GM23338 (cell line): ENCODE data around the gene RADIL. TPM values are rescaled to one million over a fixed set of nuclear protein-coding genes. Genes with fewer than 3 reads are reported as not detected.

ENCODE experiments used
- ATAC-seq: fragments of 200-7000 bp; cut with Tn5 transposase; 3 replicates; pipeline ENCODE4 v1.9.1; 2020
- DNase-seq: peaks from one replicate; pipeline ENCODE4 v3.0.0-alpha.2; 2015; ENCODE audit warnings: low spot score
- H2AFZ ChIP-seq: fragments of 200-600 bp; sonication (generic); 2 replicates; pipeline ENCODE4 v1.8.0; 2016; ENCODE audit warnings: antibody characterized with exemption, mild to moderate bottlenecking, moderate library complexity
- H3F3A ChIP-seq: fragments of 200-600 bp; sonication (generic); replicated peaks from 2 replicates; pipeline ENCODE4 v1.8.0; 2017; ENCODE audit warnings: antibody characterized with exemption, mixed run types, low read depth
- H3K27ac ChIP-seq: fragments of 200-600 bp; sonication (generic); 2 replicates; pipeline ENCODE4 v1.6.1; 2016; ENCODE audit warnings: low read depth
- H3K27me3 ChIP-seq: fragments of 200-600 bp; sonication (generic); 2 replicates; pipeline ENCODE4 v1.8.0; 2016; ENCODE audit warnings: mild to moderate bottlenecking, mixed run types, moderate library complexity; ENCODE audit not compliant: insufficient read depth
- H3K36me3 ChIP-seq: fragments of 200-600 bp; sonication (generic); 2 replicates; pipeline ENCODE4 v1.8.0; 2016; ENCODE audit warnings: mild to moderate bottlenecking; ENCODE audit not compliant: insufficient read depth
- H3K4me1 ChIP-seq: fragments of 200-600 bp; sonication (generic); 2 replicates; pipeline ENCODE4 v1.8.0; 2016; ENCODE audit warnings: mild to moderate bottlenecking, moderate library complexity; ENCODE audit not compliant: insufficient read depth
- H3K4me2 ChIP-seq: fragments of 200-600 bp; sonication (generic); 2 replicates; pipeline ENCODE4 v1.7.1; 2017; ENCODE audit warnings: mixed run types
- H3K4me3 ChIP-seq: fragments of 200-600 bp; sonication (generic); 2 replicates; pipeline ENCODE4 v1.6.1; 2016; ENCODE audit warnings: mixed run types
- H3K79me2 ChIP-seq: fragments of 200-600 bp; sonication (generic); replicated peaks from 2 replicates; pipeline ENCODE4 v1.8.0; 2017; ENCODE audit warnings: mild to moderate bottlenecking; ENCODE audit not compliant: insufficient read depth
- H3K9me2 ChIP-seq: fragments of 200-600 bp; sonication (generic); 2 replicates; pipeline ENCODE4 v1.8.0; 2017; ENCODE audit not compliant: insufficient read depth
- H4K20me1 ChIP-seq: fragments of 200-600 bp; sonication (generic); replicated peaks from 2 replicates; pipeline ENCODE4 v1.8.0; 2017; ENCODE audit warnings: mild to moderate bottlenecking; ENCODE audit not compliant: insufficient read depth
- H3K27ac Mint-ChIP-seq: 2 replicates; pipeline ENCODE4 v1.8.0; 2020; ENCODE audit warnings: inconsistent platforms, mild to moderate bottlenecking, moderate library complexity, mixed read lengths
- H3K27me3 Mint-ChIP-seq: 3 replicates; pipeline ENCODE4 v1.8.0; 2022; ENCODE audit warnings: low read depth, mild to moderate bottlenecking, moderate library complexity, mixed read lengths, inconsistent platforms; ENCODE audit not compliant: insufficient read depth, poor library complexity
- H3K36me3 Mint-ChIP-seq: 3 replicates; pipeline ENCODE4 v1.8.0; 2021; ENCODE audit warnings: low read depth, mild to moderate bottlenecking, inconsistent platforms, moderate library complexity, mixed read lengths
- H3K4me1 Mint-ChIP-seq: 3 replicates; pipeline ENCODE4 v1.8.0; 2020; ENCODE audit warnings: mild to moderate bottlenecking, inconsistent platforms, mixed read lengths
- H3K4me3 Mint-ChIP-seq: 3 replicates; pipeline ENCODE4 v1.8.0; 2021; ENCODE audit warnings: moderate library complexity, mild to moderate bottlenecking, inconsistent platforms, mixed read lengths
- H3K9me3 Mint-ChIP-seq: 3 replicates; pipeline ENCODE4 v1.8.0; 2020; ENCODE audit warnings: moderate library complexity, mild to moderate bottlenecking, inconsistent platforms, mixed read lengths
- CREB1 ChIP-seq: fragments of 250-450 bp; sonication (Bioruptor Pico); IDR thresholded peaks from 2 replicates; pipeline ENCODE4 v1.5.0; 2020; ENCODE audit warnings: low read depth, mild to moderate bottlenecking, moderate library complexity
- EZH2 ChIP-seq: fragments of 200-600 bp; sonication (generic); IDR thresholded peaks from one replicate; pipeline ENCODE4 v1.8.0; 2017; ENCODE audit warnings: antibody characterized with exemption, mild to moderate bottlenecking, low read depth; ENCODE audit not compliant: unreplicated experiment
- EZH2phosphoT487 ChIP-seq: fragments of 200-600 bp; sonication (generic); IDR thresholded peaks from one replicate; pipeline ENCODE4 v1.8.1; 2018; ENCODE audit warnings: antibody characterized with exemption; ENCODE audit not compliant: unreplicated experiment
- NANOG ChIP-seq: IDR thresholded peaks from 2 replicates; pipeline ENCODE4 v1.6.1; 2016; ENCODE audit warnings: antibody characterized with exemption, borderline replicate concordance
- POLR2AphosphoS5 ChIP-seq: IDR thresholded peaks from 2 replicates; pipeline ENCODE4 v1.6.1; 2016; ENCODE audit warnings: antibody characterized with exemption, low read depth
- STAT1 ChIP-seq: IDR thresholded peaks from one replicate; pipeline ENCODE4 v1.6.1; 2016; ENCODE audit warnings: antibody characterized with exemption; ENCODE audit not compliant: unreplicated experiment
- ZNF114 ChIP-seq: fragments of 250-450 bp; sonication (Bioruptor Pico); IDR thresholded peaks from 2 replicates; pipeline ENCODE4 v1.5.0; 2020; ENCODE audit warnings: mild to moderate bottlenecking, moderate library complexity
- ZNF331 ChIP-seq: fragments of 250-450 bp; sonication (Bioruptor Pico); IDR thresholded peaks from 2 replicates; pipeline ENCODE4 v1.5.0; 2020; ENCODE audit warnings: low read depth, mild to moderate bottlenecking, moderate library complexity
- polyA plus RNA-seq: library from polyadenylated mRNA; unstranded; fragments of >200 nt; fragmentation: Nextera tagmentation; extraction: Ambion mirVana; gene quantifications from 2 replicates; pipeline ENCODE4 v1.2.1, GENCODE V29; 2016
- total RNA-seq: library from RNA; depleted of rRNA; stranded (reverse); fragments of >200 nt; shearing (Covaris generic); gene quantifications from 2 replicates; pipeline ENCODE4 v1.2.3, GENCODE V29; 2014
- TF ChIP-seq, protein P1 (sequence below): IDR thresholded peaks from 2 replicates; pipeline ENCODE4 v1.6.1; 2016; ENCODE audit warnings: antibody characterized with exemption
- TF ChIP-seq, protein P2 (sequence below): IDR thresholded peaks from one replicate; pipeline ENCODE4 v1.6.1; 2018; ENCODE audit warnings: antibody characterized with exemption; ENCODE audit not compliant: unreplicated experiment
- TF ChIP-seq, protein P3 (sequence below): fragments of 250-450 bp; sonication (Bioruptor Pico); IDR thresholded peaks from 2 replicates; pipeline ENCODE4 v1.5.0; 2020; ENCODE audit warnings: mild to moderate bottlenecking, moderate library complexity

RADIL gene
- total and polyA plus RNA-seq, 2 experiments from 2014 or later, result 4.3 to 9.8 TPM

DNA sequence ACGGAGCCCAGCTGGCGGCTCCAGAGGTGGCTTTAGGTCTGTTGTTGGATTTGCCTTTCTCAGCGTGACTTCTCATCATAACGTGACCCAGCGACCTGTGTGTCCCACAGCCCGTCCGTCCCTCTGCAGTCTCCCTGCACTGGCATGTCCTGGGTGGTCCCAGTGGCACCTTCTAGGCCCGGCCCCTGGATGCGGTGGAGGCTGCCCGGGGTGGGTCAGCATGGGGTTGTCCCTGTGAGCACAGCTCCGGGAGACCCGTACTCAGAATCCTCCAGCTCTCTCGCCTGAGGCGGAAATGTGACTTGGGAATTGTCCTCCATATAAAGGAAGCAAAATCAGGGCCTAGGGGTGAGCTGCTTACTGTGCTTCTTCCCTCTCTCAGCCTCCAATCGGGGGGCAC, 133.7 kb downstream of the RADIL start:
- DNase-seq (no peak), ATAC-seq (no peak)
- Histone ChIP-seq H3K9me2 (no peaks in the 10 kb centered on the region), H3K4me1 (peaks cover 4% of the 10 kb centered on the region; the same call in 1 of the 2 replicates), H3K79me2 (0 out of 2 replicates have a peak, but pooled peaks cover 12% of the 10 kb centered on the region), H4K20me1 (peaks cover 8% of the 10 kb centered on the region; the same call in 1 of the 2 replicates), H3K27me3 (peaks cover 11% of the 10 kb centered on the region), H3F3A (peaks cover 6% of the 10 kb centered on the region; the same call in 1 of the 2 replicates), H3K27ac (no peak overlapping the region), H3K4me3 (no peak overlapping the region), H3K36me3 (no peaks in the 10 kb centered on the region), H2AFZ (no peak overlapping the region), H3K4me2 (no peak overlapping the region)
- Mint-ChIP-seq H3K4me3 (no peak overlapping the region), H3K9me3 (no peaks in the 10 kb centered on the region), H3K27ac (no peak overlapping the region), H3K36me3 (peaks cover 14% of the 10 kb centered on the region), H3K4me1 (peaks cover 13% of the 10 kb centered on the region), H3K27me3 (peaks cover 18% of the 10 kb centered on the region)
- TF ChIP-seq, protein P1, sequence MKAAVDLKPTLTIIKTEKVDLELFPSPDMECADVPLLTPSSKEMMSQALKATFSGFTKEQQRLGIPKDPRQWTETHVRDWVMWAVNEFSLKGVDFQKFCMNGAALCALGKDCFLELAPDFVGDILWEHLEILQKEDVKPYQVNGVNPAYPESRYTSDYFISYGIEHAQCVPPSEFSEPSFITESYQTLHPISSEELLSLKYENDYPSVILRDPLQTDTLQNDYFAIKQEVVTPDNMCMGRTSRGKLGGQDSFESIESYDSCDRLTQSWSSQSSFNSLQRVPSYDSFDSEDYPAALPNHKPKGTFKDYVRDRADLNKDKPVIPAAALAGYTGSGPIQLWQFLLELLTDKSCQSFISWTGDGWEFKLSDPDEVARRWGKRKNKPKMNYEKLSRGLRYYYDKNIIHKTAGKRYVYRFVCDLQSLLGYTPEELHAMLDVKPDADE, result no peak
- TF ChIP-seq EZH2phosphoT487, result no peak
- no peak for TF ChIP-seq POLR2AphosphoS5
- no peak for TF ChIP-seq NANOG
- TF ChIP-seq STAT1, result no peak

DNA sequence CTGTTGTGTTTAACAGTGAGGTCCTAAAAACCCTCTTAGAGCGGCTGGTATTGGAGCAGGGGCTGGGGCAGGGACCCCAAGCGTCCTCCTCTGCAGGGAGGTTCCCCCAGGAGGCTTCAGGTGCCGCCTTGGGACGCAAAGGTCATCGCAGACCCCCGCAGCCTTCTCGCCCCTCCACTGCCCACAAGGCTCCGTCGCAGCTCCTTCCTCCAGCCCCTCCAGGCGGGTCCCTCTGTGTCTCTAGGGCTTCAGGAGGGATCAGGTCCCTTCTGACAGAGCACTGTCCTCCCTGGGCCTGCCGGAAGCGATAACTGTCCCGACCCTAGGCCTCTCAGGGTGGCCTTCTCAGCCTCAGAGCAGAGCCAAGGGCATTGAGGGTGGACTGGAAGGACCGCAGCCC, 134.2 kb downstream of the RADIL start:
- peaks cover 14% of the 10 kb centered on the region for H3K4me1 Mint-ChIP-seq
- Histone ChIP-seq H4K20me1 (peaks cover 8% of the 10 kb centered on the region), H3F3A (peaks cover 6% of the 10 kb centered on the region; the same call in 1 of the 2 replicates), H3K9me2 (no peaks in the 10 kb centered on the region), H3K4me1 (peaks cover 8% of the 10 kb centered on the region), H3K27ac (no peak overlapping the region), H3K79me2 (0 out of 2 replicates have a peak, but pooled peaks cover 12% of the 10 kb centered on the region), H3K4me2 (no peak overlapping the region), H3K27me3 (peaks cover 14% of the 10 kb centered on the region), H2AFZ (no peak overlapping the region), H3K36me3 (no peaks in the 10 kb centered on the region), H3K4me3 (no peak overlapping the region)
- DNase-seq (no peak), ATAC-seq (no peak)
- peaks cover 12% of the 10 kb centered on the region; the same call in 2 of the 3 replicates for H3K36me3 Mint-ChIP-seq
- no peaks in the 10 kb centered on the region for H3K9me3 Mint-ChIP-seq
- no peak overlapping the region for H3K4me3 Mint-ChIP-seq
- H3K27me3 Mint-ChIP-seq, result peaks cover 19% of the 10 kb centered on the region
- H3K27ac Mint-ChIP-seq, result no peak overlapping the region
- TF ChIP-seq ZNF331 (CRISPR knock-in tag) (no peak), CREB1 (no peak), NANOG (no peak), STAT1 (no peak), ZNF114 (no peak), EZH2 (no peak), EZH2phosphoT487 (no peak)
- TF ChIP-seq, protein P2, sequence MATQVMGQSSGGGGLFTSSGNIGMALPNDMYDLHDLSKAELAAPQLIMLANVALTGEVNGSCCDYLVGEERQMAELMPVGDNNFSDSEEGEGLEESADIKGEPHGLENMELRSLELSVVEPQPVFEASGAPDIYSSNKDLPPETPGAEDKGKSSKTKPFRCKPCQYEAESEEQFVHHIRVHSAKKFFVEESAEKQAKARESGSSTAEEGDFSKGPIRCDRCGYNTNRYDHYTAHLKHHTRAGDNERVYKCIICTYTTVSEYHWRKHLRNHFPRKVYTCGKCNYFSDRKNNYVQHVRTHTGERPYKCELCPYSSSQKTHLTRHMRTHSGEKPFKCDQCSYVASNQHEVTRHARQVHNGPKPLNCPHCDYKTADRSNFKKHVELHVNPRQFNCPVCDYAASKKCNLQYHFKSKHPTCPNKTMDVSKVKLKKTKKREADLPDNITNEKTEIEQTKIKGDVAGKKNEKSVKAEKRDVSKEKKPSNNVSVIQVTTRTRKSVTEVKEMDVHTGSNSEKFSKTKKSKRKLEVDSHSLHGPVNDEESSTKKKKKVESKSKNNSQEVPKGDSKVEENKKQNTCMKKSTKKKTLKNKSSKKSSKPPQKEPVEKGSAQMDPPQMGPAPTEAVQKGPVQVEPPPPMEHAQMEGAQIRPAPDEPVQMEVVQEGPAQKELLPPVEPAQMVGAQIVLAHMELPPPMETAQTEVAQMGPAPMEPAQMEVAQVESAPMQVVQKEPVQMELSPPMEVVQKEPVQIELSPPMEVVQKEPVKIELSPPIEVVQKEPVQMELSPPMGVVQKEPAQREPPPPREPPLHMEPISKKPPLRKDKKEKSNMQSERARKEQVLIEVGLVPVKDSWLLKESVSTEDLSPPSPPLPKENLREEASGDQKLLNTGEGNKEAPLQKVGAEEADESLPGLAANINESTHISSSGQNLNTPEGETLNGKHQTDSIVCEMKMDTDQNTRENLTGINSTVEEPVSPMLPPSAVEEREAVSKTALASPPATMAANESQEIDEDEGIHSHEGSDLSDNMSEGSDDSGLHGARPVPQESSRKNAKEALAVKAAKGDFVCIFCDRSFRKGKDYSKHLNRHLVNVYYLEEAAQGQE, result no peak
- TF ChIP-seq, protein P3, sequence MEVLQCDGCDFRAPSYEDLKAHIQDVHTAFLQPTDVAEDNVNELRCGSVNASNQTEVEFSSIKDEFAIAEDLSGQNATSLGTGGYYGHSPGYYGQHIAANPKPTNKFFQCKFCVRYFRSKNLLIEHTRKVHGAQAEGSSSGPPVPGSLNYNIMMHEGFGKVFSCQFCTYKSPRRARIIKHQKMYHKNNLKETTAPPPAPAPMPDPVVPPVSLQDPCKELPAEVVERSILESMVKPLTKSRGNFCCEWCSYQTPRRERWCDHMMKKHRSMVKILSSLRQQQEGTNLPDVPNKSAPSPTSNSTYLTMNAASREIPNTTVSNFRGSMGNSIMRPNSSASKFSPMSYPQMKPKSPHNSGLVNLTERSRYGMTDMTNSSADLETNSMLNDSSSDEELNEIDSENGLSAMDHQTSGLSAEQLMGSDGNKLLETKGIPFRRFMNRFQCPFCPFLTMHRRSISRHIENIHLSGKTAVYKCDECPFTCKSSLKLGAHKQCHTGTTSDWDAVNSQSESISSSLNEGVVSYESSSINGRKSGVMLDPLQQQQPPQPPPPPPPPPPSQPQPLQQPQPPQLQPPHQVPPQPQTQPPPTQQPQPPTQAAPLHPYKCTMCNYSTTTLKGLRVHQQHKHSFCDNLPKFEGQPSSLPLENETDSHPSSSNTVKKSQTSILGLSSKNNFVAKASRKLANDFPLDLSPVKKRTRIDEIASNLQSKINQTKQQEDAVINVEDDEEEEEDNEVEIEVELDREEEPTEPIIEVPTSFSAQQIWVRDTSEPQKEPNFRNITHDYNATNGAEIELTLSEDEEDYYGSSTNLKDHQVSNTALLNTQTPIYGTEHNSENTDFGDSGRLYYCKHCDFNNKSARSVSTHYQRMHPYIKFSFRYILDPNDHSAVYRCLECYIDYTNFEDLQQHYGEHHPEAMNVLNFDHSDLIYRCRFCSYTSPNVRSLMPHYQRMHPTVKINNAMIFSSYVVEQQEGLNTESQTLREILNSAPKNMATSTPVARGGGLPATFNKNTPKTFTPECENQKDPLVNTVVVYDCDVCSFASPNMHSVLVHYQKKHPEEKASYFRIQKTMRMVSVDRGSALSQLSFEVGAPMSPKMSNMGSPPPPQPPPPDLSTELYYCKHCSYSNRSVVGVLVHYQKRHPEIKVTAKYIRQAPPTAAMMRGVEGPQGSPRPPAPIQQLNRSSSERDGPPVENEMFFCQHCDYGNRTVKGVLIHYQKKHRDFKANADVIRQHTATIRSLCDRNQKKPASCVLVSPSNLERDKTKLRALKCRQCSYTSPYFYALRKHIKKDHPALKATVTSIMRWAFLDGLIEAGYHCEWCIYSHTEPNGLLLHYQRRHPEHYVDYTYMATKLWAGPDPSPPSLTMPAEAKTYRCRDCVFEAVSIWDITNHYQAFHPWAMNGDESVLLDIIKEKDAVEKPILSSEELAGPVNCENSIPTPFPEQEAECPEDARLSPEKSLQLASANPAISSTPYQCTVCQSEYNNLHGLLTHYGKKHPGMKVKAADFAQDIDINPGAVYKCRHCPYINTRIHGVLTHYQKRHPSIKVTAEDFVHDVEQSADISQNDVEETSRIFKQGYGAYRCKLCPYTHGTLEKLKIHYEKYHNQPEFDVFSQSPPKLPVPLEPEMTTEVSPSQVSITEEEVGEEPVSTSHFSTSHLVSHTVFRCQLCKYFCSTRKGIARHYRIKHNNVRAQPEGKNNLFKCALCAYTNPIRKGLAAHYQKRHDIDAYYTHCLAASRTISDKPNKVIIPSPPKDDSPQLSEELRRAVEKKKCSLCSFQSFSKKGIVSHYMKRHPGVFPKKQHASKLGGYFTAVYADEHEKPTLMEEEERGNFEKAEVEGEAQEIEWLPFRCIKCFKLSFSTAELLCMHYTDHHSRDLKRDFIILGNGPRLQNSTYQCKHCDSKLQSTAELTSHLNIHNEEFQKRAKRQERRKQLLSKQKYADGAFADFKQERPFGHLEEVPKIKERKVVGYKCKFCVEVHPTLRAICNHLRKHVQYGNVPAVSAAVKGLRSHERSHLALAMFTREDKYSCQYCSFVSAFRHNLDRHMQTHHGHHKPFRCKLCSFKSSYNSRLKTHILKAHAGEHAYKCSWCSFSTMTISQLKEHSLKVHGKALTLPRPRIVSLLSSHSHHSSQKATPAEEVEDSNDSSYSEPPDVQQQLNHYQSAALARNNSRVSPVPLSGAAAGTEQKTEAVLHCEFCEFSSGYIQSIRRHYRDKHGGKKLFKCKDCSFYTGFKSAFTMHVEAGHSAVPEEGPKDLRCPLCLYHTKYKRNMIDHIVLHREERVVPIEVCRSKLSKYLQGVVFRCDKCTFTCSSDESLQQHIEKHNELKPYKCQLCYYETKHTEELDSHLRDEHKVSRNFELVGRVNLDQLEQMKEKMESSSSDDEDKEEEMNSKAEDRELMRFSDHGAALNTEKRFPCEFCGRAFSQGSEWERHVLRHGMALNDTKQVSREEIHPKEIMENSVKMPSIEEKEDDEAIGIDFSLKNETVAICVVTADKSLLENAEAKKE (CRISPR knock-in tag), result no peak
